SKM-1 (cell line): ENCODE data around the gene FADS1.

Experiments
- DNase-seq: peaks from one replicate; lab custom pipeline; 2025; ENCODE audit not compliant: unreplicated experiment; lab: John Stamatoyannopoulos, UW

FADS1 gene

DNA sequence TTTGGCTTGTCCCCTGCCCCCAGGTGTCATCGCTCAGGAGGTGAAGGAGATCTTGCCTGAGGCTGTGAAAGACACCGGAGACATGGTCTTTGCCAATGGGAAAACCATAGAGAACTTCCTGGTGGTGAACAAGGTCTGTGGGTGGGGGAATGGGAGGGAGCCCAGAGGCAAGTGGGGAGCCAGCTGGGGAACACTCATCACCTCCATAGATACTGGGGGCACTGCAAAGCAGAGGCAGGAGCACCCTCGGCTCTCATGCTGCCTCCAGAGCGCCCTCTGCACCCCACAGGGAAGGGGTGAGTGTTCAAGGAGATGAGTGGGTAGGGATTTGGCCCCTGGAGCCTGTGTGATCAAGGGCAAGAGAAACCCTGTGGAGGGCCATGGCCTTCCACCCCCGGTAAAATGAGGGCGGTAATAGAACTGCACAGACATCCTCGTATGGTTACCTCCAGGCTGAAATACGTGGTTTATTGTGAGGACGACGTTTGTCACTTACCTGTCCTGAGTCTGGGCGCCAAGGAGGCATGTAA lies 38.4 kb downstream of the FADS1 start:
- no peak for DNase-seq

DNA sequence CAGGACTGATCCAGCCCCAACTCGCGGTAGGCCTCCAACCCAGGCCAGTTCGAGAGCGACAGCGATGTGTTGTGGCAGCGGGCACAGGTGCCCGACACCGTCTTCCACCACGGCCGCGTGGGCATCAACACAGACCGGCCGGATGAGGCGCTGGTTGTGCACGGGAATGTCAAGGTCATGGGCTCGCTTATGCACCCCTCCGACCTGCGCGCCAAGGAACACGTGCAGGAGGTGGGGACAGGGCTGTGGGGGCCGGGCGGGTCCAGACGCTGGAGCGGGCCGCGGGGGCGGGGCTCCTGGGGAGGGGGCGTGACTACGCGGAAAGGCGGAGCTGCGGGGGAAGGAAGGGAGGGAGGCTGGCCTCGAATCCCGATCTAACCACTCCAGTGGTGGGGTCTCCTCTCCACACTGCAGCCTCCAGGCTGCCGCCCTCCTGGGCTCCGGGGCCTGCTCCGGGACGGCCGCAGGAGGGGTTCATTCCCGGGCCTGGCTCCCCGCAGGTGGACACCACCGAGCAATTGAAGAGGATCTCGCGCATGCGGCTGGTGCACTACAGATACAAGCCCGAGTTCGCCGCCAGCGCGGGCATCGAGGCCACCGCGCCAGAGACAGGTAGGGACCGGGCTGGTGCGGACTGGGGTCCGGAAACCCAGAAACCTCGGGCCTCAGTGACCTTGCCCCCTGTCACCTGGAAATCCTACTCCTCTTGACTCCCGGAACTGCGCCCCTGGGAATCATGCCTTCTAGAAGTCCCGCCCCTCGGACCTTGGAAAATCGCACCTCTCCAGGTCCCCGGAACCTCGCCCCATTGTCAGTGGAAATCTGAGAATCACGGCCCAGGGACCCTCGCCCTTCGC lies 39.3 kb downstream of the FADS1 start:
- DNase-seq = no peak

DNA sequence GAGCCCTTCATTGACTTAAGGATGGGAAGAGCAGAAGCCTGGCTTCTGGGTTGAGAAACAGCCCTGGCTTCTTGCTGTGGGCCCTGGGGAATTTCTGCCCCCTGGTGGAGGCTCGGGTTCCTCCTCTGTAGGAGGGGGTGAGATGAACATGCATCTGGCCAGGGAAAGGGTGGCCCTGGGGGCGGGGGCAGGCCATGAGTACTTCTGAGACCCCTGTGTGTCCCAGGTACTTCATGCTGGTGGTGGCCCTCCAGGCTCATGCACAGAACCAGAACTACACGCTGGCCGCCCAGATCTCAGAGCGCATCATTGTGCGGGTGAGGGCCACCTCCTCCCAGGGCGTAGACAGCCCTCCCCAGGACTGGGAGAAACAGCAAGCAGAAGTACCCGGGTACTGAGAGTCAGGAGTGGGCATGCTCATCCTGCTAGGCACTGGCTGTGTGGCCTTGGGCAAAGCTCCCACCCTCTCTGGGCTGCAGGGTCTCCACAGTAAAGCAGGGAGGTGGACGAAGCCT lies 40.2 kb downstream of the FADS1 start:
- DNase-seq = peak; percentile 59

DNA sequence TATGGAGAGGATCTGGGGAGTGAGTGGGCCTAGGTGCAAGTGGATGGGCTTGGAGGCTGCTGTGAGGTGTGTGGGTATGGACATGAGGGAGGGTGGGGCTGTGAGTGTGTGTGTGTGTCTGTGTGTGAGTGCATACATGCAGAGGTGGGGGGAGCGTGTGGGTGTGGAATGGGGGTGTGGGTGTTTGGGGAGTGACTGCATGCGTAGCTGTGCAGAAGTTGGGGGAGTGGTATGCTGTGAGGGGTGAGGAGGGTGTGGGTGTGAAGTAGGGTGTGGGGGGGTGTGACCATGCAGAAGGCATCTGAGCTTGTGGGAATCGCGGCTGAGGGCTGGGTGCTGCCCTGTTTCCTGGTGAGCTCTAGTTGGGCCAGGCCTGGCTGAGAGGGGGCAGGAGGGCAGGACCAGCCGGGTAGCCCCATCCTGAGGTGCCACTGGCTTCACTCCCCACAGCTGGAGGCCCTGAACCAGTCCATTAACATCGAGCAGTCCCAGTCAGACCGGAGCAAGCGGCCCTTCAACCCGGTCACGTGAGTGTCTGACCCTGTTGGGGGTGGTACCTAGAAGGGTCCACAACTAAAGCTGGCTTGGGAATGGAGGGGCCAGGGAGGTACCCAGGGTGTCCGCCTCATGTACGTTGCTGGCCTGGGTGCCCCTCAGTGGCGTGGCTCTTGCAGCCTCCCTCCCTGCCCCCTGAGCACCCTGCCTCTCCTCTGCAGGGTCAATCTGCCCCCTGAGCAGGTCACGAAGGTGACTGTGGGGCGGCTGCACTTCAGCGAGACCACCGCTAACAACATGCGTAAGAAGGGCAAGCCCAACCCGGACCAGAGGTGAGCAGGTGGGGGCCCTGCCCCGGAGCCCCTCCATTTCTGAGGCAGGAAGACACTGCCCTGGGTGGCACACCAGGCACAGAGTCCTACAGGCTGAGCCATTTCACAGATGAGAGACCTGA lies 40.9 kb downstream of the FADS1 start:
- no peak for DNase-seq

DNA sequence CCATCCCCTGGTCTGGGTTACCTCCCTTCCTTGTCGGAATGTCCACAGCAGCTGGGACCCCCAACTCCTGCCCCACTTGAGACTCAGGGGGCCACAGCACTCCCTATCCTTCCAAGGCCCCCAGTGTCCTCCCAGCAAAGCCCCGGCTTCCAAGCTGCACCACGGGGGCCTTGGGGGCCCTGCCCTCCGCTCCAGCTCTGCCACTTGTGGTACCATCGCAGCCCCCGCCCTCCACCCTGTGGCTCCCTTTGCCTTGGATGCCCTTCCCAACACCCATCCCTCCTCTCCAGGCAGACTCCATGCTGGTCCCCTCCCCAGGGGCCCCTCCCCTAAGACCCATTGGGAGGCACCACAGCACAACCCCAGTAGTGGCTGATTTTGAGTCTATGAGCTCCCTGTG lies 41.7 kb downstream of the FADS1 start:
- DNase-seq = no peak

DNA sequence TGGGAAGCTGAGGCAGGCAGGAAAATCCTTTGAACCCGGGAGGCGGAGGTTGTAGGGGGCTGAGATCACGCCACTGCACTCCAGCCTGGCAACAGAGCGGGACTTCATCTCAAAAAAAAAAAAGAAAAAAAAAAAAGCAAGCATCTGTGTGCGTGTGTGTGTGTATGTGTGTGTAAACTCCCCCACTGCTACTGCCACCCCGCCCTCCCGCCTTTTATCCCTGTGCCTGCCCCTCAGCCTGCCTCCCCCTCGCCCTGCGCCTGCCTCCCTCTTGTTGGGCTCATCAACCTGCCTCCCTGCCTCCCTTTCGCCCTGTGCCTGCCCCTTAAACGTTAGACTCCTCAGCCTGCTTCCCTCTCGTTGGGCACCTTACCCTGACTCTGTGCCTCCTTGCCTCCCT lies 42.4 kb downstream of the FADS1 start:
- no peak for DNase-seq

DNA sequence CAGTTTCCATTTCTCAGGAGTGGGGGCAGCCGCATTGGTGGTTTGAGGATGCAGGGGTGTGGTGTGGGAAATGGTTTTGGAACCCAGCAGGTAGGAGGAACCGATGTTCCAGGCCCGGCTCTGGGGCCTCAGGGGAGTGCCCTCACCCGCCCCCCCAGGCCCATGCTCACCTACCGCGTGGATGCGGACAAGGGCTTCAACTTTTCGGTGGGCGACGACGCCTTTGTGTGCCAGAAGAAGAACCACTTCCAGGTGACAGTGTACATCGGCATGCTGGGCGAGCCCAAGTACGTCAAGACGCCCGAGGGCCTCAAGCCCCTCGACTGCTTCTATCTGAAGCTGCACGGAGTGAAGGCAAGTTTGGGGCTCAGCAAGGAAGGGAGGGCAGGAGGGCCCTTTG lies 43.0 kb downstream of the FADS1 start:
- no peak for DNase-seq

DNA sequence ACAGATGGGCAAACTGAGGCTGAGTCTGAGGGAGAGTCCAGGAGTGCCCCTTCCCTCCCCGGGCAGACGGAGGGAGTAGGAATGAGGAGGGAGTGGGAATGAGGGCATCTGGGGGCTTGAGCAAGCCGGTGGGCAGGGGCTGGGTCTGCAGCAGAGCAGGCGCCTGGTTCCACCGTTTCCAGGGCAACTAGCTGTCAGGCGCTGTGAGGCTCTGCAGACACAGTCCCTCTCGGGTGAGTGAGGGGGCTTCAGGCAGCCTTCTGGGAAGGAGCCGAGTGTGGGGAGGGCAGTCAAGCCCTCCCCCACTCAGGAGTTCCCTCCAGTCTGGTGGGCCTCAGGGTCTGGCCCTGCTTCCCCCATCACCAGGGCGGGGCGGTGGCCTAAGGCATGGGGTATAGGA lies 43.4 kb downstream of the FADS1 start:
- DNase-seq = no peak

DNA sequence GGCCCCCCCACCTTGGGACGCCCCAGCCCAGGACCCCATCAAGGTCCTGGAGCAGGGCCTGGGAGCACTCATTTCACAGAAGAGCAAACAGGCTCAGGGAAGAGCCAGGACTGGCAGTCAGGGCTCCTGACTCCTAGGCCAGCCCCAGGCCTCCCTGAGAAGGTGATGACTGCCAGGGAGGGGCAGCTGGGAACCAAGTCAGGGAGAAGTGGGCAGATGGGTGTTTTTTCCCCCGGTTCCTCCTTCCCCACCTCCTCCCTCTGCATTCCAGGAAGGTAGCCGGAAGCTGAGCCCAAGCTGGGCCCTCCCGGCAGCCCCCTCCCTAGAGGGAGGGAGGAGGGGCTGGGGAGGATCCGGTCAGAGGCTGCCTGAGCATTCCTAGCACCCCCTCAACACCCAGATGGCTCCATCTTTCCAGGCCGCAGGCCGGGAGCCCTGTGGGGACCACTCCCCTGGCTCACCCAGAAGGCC lies 44.8 kb downstream of the FADS1 start:
- no peak for DNase-seq

DNA sequence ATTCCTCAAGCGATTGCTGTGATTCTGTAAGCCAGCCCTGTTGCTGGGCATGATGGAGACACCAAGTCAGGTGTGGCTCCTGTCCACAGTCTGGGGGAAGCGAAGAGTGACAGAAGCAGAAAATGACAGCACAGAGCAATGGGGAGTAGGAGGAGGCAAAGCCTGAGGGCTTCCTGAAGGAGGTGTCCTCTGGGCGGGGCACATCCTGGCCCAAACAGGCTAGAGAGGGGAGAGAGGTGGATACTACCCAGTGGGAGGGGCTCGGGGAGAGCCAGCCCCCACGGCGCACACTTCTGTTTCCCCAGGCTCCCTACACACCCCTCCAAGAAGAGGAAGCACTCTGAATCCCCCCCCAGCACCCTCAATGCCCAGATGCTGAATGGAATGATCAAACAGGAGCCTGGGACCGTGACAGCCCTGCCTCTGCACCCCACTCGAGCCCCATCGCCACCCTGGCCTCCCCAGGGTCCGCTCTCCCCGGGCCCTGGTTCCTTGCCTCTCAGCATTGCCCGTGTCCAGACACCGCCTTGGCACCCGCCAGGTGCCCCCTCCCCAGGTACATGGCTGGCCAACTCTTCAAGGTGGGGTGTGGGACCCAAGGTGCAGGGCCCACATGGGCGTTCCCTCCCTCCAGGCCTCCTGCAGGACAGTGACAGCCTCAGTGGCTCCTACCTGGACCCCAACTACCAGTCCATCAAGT lies 45.5 kb downstream of the FADS1 start:
- DNase-seq = no peak

DNA sequence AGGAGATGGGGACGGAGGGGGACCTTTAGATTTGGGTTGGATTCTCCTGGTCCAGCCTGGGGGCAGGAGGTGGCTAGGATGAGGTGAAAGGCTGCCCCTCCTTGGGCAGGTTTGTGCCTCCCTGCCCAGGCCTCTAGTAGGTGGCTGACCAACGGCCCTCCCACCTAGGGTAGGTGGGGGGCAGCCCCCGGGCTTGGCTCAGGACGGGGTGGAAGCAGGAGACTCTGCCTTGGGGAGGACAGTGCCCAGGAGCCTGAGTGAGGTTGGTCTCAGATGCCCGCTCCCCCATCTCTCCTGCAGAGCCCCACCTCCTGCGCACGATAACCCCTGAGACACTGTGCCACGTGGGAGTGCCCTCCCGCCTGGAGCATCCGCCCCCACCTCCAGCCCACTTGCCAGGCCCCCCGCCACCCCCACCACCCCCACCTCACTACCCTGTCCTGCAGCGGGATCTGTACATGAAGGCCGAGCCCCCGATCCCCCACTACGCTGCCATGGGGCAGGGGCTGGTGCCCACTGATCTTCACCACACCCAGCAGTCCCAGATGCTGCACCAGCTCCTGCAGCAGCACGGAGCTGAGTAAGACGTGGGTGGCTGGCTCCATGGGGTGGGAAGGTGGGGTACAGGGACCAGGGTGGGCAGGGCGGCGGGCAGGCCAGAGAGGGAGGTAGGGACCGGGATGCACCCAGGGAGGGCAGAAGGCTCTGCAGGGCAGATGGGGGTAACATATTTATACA lies 46.7 kb downstream of the FADS1 start:
- DNase-seq = no peak

DNA sequence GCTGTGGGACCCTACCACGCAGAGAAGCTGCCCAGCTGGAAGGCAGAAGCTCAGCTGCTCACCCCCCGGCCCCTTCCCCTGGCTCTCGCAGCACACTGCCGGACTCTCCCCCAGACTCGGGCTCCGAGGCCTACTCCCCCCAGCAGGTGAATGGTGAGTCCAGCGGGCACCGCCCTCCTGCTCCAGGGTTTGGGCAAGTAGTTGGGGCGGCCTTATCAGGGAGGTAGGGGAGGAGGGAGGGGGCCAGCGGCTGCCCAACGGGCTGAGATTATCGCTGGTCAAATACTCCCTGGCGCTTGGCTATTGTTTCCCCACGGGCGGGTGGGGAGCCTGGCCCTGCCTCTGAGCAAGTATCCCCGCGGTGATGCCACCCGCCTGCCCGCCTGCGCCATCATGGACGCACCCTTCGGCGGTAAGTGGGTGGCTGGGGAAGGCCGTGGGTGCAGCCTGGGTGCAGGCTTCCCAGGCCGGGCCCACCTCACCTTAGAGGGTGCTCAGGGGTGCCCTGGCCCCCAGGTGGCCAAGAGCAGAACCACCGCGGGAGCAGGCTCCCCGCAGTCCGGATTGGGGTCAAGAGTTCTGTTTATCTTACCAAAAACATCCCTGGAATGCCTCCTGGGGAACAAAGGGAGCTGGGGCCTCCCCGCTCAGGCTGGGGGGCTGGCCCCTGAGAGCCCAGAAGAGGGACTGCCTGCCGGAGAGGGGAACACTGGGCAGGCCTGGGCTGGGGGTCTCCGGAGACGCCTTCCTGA lies 47.5 kb downstream of the FADS1 start:
- DNase-seq = no peak

DNA sequence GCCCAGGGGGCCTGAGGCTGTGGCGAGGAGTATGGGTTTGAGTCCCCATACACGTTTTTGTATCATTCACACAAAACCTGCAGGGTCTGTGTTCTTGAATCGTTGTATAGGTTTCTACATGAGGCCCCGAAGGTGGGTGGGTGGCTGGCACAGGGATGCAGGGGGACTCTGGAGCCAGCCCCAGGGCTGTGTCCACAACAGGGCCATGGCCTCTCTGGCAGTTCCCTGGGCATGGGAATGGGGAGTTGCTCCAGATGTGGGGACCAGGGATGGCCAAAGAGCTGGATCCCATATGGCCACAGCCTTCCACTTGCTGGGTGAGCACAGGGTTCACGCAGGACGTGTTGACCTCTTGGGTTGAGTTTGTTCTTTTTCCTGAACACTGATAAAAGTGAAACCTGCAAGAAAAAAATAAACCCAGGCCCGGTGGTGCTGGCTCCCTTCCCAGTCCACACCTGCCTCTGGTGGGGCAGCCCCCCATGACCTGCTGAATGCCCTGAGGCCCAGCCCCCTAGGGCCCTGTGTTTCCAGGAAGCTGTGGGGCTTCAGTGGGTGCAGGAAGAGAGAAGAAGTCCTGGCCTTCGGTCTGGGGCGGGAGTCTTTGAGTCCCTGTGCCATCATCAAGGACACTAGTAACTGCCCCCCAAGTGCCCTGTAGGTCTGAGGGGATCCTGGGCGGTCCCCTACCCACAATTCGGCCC lies 48.3 kb downstream of the FADS1 start:
- no peak for DNase-seq

DNA sequence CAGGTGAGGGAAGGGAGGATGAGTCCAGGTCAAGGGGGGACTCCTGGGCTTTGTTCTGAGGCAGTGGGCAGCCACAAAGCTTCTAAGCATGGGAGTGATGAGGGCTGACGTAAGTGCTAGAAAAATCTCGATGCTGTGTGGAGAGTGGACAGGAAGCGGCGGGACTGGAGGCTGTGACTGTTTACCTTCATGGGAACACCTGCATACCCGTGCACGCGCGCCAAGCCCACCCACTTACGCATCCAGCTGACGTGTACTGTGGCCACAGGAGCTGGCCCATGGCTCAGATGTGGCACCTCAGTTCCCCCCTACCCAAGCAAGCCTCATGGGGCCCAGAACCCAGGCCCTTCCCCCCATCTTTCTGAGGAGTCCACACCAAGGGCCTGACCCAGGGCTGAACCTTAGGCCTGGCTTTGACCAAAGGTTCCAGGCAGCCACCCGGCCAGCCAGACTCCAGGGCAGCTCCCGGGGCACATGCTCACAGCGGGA lies 50.4 kb downstream of the FADS1 start:
- DNase-seq = no peak

DNA sequence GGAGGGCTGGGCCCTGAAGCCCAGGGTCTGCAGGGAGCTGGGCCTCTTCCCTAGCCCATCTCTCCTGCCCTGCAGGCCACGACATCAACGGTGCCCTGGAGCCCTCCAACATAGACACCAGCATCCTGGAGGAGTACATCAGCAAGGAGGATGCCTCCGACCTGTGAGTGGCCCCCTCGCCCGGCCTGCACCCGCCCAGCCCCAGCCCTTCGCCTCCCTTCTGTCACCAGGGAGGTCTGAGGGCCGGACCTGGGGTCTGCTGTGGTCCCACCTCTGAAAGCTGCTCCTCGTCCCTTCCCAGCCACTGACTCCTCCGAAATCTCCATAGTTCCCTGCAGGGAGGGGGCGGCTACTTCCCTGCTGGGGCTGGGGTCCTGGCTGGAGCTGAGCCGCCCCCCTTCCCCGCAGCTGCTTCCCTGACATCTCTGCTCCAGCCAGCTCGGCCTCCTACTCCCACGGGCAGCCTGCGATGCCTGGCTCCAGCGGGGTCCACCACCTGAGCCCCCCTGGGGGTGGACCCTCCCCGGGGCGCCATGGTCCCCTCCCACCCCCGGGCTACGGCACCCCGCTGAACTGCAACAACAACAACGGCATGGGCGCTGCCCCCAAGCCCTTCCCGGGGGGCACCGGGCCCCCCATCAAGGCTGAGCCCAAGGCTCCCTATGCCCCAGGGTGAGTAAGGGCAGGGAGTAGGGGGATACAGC lies 51.1 kb downstream of the FADS1 start:
- no peak for DNase-seq

DNA sequence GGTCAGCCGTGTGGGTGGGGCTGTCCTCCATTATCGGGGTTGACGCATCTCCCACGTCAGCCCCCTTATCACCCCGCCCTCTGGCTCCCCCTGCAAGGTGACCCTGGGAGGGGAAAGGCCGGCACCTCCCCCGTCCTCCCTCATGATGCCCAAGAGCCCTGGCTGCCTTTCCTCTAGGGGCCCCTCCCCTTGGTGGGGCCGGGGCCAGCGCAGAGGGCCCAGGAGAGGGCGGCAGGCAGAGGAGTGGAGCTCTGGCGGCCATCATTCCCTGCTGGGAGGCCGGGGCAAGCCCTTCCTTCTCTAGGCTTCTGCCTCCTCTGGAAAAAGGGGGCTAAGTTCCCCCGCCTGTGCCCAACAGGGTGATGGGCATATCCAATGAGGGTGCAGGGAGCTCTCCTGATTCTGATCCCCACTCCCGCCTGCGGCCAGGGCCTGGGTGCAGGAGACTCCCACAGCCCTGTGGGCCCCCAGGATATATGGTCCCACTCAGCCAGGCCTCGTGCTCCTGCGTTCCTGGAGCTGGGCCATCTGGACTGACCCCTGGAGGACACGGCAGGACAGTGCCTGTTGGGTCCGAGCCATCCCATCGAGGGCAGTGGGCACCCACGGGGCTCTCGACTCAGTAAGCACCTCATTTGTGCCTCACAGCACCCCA lies 52.1 kb downstream of the FADS1 start:
- DNase-seq = no peak

DNA sequence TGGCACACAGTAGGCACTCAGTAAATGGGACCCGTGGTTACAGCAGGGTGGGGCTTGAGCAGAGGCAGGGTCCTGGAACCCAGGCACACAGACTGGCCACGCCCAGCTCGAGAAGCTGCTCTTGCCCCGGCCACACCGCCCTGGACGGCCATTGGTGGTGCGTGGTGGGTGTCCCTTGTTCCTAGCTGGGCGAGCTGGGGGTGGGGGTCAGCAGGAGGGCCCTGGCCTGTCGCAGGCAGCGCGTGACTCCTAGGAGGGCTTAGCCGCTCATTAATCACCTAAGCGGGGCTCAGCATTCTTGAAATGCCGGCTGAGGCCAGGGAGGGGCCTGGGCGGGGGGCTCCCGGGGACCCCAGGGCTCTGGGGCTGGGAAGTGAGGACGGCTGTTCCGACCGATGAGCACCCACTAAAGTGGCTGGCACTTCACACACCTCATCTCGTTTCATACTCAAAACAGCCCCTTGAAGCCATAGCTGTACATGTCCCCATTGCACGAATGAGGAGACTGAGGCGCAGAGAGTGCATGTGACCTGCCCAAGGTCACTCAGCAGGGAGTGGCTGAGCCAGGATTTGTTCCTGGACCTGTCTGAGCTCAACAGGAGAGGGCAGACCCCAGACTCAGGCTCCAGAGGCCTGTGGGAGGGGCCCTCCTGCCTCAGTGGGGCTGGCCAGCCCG lies 52.7 kb downstream of the FADS1 start:
- no peak for DNase-seq
